Left lung (tissue), 10 donors: ENCODE measurements around the gene CLMN. TPM values are rescaled to one million over a fixed set of nuclear protein-coding genes. Genes with fewer than 3 reads are reported as not detected.
A peak's percentile ranks its signal among the peaks of the same experiment; 100 is the strongest.

ENCODE experiments used
- ATAC-seq: fragments of 200-7000 bp; cut with Tn5 transposase; one replicate; pipeline ENCODE4 v1.9.1; 2020; ENCODE audit warnings: moderate library complexity
- DNase-seq, 4 donors: peaks; one replicate each; pipeline ENCODE4 v3.0.0-alpha.2; 2013 to 2020
- H3K27ac ChIP-seq, 2 donors: fragments of 200-600 bp; sonication (generic) in 1 of 2; one replicate each; pipeline versions ENCODE4 v1.5.0 to v1.8.0; 2020 to 2021
- H3K27me3 ChIP-seq, 2 donors: fragments of 200-600 bp; sonication (generic) in 1 of 2; one replicate each; pipeline versions ENCODE4 v1.5.0 to v1.8.0; 2020 to 2021
- H3K36me3 ChIP-seq, 2 donors: fragments of 200-600 bp; sonication (generic) in 1 of 2; one replicate each; pipeline versions ENCODE4 v1.5.0 to v1.8.0; 2020 to 2021
- H3K4me1 ChIP-seq, 2 donors: fragments of 200-600 bp; one replicate each; pipeline ENCODE4 v1.8.0; 2021
- H3K4me3 ChIP-seq, 2 donors: fragments of 200-600 bp; sonication (generic) in 1 of 2; one replicate each; pipeline versions ENCODE4 v1.5.0 to v1.8.0; 2020 to 2021; ENCODE audit warnings: mild to moderate bottlenecking in 1 of 2
- H3K9me3 ChIP-seq, 2 donors: fragments of 200-600 bp; sonication (generic) in 1 of 2; one replicate each; pipeline versions ENCODE4 v1.5.0 to v1.8.0; 2020 to 2021
- CTCF ChIP-seq, 2 donors: fragments of 200-600 bp; sonication (generic) in 1 of 2; IDR thresholded peaks; one replicate each; pipeline versions ENCODE4 v1.5.0 to v1.8.0; 2021; ENCODE audit warnings: antibody characterized with exemption in 2 of 2
- intact Hi-C, 2 donors: fragments of 100-400 bp; cut with DNase I; formaldehyde crosslinking; loops; one replicate each; pipeline versions ENCODE4 v1.11.2 to v1.14.2; 2022
- polyA plus RNA-seq, 6 donors: library from polyadenylated mRNA; unstranded; fragments of 120-200 nt; gene quantifications; one replicate each; pipeline ENCODE4 v1.2.1, GENCODE V29; 2013; ENCODE audit not compliant: insufficient read length in 6 of 6
- total RNA-seq, 2 donors: library from RNA; stranded (reverse); fragmentation: NEBNext Ultra II Directional; extraction: Animal tissue kit (Norgen Biotek cat#: 25700); gene quantifications; one replicate each; pipeline ENCODE4 v1.2.1, GENCODE V29; 2021
- donor health status: DM: no; HTN: yes; CAD: no.
- donor health status: DM: no; HTN: no; CAD: no.

CLMN gene
- total and polyA plus RNA-seq, 8 donors: 10.3 to 30.0 (median 12.6) TPM

GRCh38 chr14:95196268-95196667 lies 123.4 kb downstream of the CLMN start:
- H3K4me1 ChIP-seq: peaks cover 0 to 24% of the 10 kb centered on the region in 2 donors
- no peaks in the 10 kb centered on the region for H3K9me3 ChIP-seq
- no peak for DNase-seq
- H3K4me3 ChIP-seq: no peak overlapping the region
- no peak overlapping the region for H3K27ac ChIP-seq
- intact Hi-C loops: no loop called here
- no peak for ATAC-seq
- no peaks in the 10 kb centered on the region for H3K36me3 ChIP-seq
- TF ChIP-seq CTCF (IDR thresholded peaks at IDR 0.05): peak; percentile 9 to 31
- H3K27me3 ChIP-seq: no peaks in the 10 kb centered on the region

DNA sequence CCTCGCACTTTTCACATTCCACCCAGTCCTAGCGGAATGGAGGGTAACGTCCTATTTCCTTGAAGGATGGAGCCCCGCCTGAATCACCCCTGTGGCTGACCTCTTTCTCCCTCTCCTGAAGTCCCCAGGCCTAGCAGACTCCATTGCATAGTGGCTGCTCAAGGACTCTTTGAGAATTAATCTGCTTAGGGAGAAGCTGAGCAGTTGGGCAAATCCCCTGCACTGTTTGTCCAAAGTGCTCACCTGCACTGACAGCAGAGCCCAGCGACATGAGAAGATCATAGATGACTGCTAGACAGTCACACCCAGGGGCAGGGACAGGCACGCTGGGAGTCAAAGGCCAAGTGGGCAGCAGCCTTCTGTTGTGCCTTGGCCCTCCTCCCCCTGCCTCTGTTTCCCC lies 124.7 kb downstream of the CLMN start:
- H3K4me1 ChIP-seq: peaks cover 3 to 36% of the 10 kb centered on the region in 2 donors
- ATAC-seq (no peak), DNase-seq (no peak)
- no peak overlapping the region for H3K27ac ChIP-seq
- H3K9me3 ChIP-seq: no peaks in the 10 kb centered on the region
- TF ChIP-seq CTCF (IDR thresholded peaks at IDR 0.05): no peak
- H3K4me3 ChIP-seq: no peak overlapping the region
- no peaks in the 10 kb centered on the region for H3K27me3 ChIP-seq
- H3K36me3 ChIP-seq: no peaks in the 10 kb centered on the region
- intact Hi-C loops: no loop called here

GRCh38 chr14:95193081-95193480 lies 126.6 kb downstream of the CLMN start:
- Histone ChIP-seq H3K36me3 (no peaks in the 10 kb centered on the region), H3K9me3 (no peaks in the 10 kb centered on the region), H3K27ac (no peak overlapping the region), H3K4me3 (no peak overlapping the region), H3K27me3 (no peaks in the 10 kb centered on the region), H3K4me1 (peaks cover 5 to 52% of the 10 kb centered on the region in 2 donors)
- no peak for DNase-seq
- ATAC-seq: peak; percentile 36
- no peak for TF ChIP-seq CTCF (IDR thresholded peaks at IDR 0.05)
- intact Hi-C loops: no loop called here

GRCh38 chr14:95192311-95192710 lies 127.4 kb downstream of the CLMN start:
- H3K4me1 ChIP-seq: peaks cover 5 to 56% of the 10 kb centered on the region in 2 donors
- H3K36me3 ChIP-seq: no peaks in the 10 kb centered on the region
- intact Hi-C loops: no loop called here
- no peaks in the 10 kb centered on the region for H3K27me3 ChIP-seq
- no peaks in the 10 kb centered on the region for H3K9me3 ChIP-seq
- DNase-seq (no peak), ATAC-seq (no peak)
- no peak for TF ChIP-seq CTCF (IDR thresholded peaks at IDR 0.05)
- no peak overlapping the region for H3K4me3 ChIP-seq
- no peak overlapping the region for H3K27ac ChIP-seq

- ATAC-seq (no peak), DNase-seq (no peak)
- Histone ChIP-seq H3K36me3 (no peaks in the 10 kb centered on the region), H3K4me3 (no peak overlapping the region), H3K9me3 (no peaks in the 10 kb centered on the region), H3K27ac (peak overlapping the region in 1 of 2 donors; percentile 24), H3K4me1 (peaks cover 5 to 61% of the 10 kb centered on the region in 2 donors), H3K27me3 (no peaks in the 10 kb centered on the region)
- no peak for TF ChIP-seq CTCF (IDR thresholded peaks at IDR 0.05)
- intact Hi-C loops: no loop called here
Observed at GRCh38 chr14:95191445-95192199, 128.1 kb downstream of the CLMN start.
